Activated CD4-positive, alpha-beta T cell treated with anti-CD3 and anti-CD28 coated beads, Interleukin-2, amount 50 U/mL, for 4 hours (primary cell): Measurements from ENCODE around the gene FBXL17.

Experiments
- DNase-seq, 2 experiments: peaks; one replicate each; pipeline ENCODE4 v3.0.0-alpha.2; 2020

FBXL17 gene

GRCh38 chr5:108145351-108145750 lies 236.5 kb downstream of the FBXL17 start:
- no peak for DNase-seq

DNA sequence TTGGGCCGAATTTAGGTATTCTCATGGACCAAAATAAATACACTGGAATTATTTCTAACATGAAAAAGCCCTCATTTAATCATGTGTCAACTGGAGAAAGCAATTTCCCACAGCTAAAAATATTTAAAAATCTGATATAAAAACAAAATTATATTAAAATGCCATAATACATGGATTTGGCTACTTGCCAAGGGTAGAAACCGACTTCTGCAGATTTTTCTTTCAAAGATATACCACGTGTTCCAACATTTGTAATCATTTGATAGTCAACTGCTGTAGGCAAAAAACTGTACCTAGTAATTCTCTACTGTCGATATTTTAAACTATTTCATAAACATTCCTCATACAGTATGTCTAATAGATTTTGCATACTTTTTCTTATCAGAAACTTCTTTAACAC lies 237.6 kb downstream of the FBXL17 start:
- no peak for DNase-seq

- DNase-seq: no peak
Observed at GRCh38 chr5:108143581-108143980, 238.3 kb downstream of the FBXL17 start.

- no peak for DNase-seq
Observed at GRCh38 chr5:108141676-108142075, 240.2 kb downstream of the FBXL17 start.

DNA sequence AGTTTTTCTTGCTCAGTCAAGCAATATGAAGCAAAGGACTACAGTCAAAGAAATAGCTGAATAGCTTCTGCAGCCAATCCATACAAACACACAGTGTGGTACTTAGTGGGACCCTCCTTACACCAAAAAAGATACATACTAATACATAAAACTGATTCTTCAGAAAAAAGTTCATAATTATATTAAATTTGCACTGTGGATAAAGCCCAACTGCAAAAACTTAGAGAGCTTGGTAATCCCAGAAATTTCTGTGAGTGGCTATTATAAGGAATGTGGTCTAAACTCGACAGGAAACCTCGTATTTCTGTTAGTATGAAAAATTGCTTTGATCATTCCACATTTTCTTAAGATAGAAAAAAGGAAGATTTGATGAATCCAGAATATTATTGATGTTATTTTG lies 245.4 kb downstream of the FBXL17 start:
- no peak for DNase-seq

DNA sequence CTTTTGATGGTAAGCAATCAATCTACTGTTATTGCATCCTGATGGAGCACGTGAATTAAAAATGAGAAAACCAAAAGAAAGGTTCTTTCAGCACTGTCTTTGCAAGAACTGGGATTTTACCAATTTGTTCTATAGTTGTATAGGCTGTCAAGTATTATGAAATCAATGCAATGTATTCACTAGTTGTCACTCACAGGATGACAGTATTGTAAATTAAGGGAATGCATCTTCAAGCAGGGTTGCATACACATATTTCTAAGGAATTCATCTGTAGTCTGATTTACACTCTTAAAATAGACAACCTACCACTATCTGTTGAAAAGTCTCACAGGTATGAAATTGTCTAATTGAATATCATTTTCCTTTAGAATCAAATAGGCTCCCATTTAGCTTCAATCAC lies 252.8 kb downstream of the FBXL17 start:
- no peak for DNase-seq

DNA sequence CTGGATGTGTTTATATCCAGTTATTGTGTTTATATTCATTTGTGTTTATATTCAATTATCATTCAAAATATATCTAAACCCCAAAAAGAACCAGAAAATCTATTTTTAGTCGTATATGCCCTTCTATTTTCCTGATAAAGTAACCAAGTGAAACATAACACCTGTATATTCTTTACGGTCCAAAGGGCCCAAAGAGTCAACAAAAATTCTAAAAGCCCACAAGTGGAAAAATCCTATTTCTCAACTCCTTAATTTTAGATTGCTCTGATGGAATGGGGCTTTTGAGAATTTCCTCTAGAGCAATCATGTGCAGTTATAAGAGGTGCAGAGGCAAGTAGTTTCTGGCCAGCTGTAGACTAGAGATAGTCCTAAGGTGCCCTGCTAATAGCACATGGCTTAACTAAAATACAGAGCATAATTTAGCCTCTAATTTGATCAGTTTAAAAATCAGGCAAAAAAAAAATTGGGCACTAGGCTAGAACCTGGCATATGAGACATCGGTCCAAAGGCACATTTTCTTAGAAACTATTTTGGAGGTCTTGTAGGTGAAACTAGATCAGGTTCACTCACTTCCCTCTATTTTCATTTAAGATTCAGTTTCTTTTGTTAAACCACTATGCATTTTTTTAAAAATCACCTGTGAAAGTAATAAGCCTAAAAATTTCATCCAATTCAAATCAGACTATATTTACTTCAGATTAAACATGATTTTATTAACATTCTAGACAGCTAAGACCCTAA lies 256.0 kb downstream of the FBXL17 start:
- no peak for DNase-seq

DNA sequence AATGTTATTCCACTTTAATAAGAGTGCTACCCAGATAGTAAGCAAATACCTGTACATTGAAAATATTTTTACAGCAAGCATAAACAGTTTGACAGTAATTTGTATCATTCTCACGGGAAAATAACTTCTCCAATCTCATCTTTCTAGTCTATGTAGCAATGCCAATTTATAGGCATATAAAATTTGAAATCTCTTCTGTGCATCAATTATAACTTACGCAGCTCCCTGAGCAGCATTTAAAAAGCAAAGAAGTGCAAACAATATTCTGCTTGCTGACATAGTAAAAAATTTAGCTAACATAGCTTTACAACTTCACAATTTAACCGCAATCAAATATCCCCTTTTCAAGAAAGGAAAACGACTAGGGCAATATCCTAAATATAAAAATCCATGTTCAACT lies 257.3 kb downstream of the FBXL17 start:
- no peak for DNase-seq

DNA sequence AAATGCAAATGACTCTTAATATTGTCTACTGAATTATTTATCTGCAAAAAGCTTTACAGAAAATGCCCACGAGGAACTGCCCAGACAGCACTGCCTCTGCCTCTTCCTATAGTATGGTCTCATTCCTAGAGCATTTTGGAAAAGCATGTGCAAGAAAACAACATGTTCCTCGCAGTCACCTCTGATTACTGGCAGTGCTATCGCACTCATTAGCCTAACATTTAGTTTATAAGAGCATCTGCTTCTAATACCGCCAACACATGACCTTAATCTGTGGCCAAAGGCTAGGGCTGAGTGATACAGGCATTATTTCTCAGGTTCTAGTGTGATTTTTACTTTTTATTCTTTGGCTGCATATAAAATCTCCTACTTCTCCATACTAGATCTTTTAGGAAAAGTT lies 259.2 kb downstream of the FBXL17 start:
- DNase-seq: no peak

- no peak for DNase-seq
Observed at GRCh38 chr5:108118813-108119514, 262.9 kb downstream of the FBXL17 start.

DNA sequence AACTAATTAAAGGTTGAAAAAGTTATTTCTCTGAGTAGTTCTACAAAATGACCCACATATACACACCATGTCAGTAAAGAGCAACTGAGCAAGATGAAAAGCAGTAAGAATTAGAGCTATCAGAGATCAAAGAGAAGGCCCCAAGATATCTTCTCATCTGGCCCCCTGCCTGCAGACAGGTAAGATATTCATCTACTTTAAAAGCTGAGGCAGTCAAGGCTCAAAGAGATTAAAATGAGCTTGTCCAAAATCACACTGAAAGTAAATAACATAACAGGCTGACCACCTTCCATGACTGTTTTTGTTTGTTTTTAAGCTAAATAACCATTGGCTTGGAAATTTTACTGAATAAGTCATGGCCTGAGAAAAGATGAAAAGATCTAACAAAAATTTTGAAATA lies 266.2 kb downstream of the FBXL17 start:
- DNase-seq: no peak

DNA sequence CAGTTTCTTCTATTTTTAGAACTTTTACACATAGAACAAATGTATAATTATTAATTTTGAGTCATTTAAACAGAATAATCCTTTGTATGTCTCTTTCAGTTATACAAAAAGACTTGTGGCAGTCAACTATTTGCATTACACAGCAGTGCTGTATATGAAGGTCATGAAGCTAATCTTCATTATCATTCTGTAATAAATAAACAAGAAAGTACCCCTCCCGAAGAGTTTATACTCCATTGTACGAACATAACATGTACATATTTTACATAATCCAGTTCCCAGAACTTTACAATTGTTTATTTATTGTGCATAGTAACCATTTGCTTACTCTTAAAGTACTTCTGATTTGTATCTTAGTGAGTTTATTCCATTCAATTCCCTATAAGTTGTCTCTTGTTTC lies 267.9 kb downstream of the FBXL17 start:
- DNase-seq: no peak

GRCh38 chr5:108111736-108112135 lies 270.2 kb downstream of the FBXL17 start:
- no peak for DNase-seq

GRCh38 chr5:108109059-108109458 lies 272.8 kb downstream of the FBXL17 start:
- no peak for DNase-seq

DNA sequence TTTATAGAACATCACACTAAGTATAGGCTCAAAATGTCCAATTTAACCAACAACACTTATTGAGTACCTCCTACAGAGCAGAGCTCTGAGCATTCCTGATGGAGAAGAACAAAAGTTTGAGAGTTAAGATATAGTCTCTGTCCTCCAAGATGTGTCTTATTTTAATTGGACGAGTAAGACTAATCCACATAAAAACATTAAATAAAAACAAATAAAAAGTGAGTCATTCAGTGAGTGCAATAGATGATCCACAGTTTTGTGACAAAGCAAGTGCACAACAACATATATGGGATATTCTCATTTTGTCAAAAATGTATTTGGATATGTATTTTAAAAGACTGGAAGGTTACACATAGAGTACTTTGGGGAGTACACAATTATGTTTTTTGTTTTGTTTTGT lies 277.4 kb downstream of the FBXL17 start:
- DNase-seq: no peak

GRCh38 chr5:108102463-108102862 lies 279.4 kb downstream of the FBXL17 start:
- DNase-seq: no peak

DNA sequence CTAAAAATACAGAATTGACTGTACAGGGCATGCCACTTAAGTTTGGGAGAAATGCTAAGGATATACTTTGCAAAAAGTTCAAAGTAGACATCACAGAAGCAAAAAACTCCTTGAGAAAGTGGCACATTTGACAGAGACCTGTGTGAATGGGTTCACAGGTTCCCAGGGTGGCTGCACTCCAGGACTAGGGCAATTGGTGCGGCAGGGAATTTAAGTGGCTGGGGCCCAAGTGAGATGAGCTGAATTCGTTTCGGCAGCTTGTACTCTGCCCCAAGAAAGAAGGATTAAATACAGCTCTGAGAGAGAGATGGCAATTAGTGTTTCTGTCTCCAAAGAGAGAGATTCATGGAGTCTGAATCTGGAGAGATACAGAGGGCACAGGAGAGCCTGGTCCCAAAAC lies 280.1 kb downstream of the FBXL17 start:
- no peak for DNase-seq

DNA sequence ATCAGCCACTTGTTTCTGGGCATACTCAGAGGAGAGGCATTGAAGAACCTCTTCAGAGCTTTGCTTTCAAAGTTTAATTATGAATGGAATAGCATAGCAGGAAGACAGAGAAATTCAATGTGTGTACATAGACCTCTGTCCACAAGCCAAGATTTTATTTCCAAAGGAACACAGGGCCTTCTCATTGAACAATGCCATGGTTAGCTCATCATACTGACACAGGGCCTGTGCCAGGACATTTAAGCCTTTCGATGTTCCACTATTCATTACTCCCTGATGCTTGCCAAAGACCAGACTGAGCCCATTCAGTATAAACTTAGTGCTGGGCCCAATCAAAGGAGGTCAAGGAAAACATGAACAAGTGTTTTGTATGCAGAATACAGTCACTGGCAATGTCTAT lies 280.8 kb downstream of the FBXL17 start:
- DNase-seq: no peak

GRCh38 chr5:108094800-108095199 lies 287.1 kb downstream of the FBXL17 start:
- no peak for DNase-seq

- DNase-seq: no peak
Observed at GRCh38 chr5:108093186-108093585, 288.7 kb downstream of the FBXL17 start.

- DNase-seq: no peak
Observed at GRCh38 chr5:108090946-108091345, 291.0 kb downstream of the FBXL17 start.

- no peak for DNase-seq
Observed at GRCh38 chr5:108084105-108084504, 297.8 kb downstream of the FBXL17 start.

- DNase-seq: no peak
Observed at GRCh38 chr5:108083232-108083631, 298.7 kb downstream of the FBXL17 start.

DNA sequence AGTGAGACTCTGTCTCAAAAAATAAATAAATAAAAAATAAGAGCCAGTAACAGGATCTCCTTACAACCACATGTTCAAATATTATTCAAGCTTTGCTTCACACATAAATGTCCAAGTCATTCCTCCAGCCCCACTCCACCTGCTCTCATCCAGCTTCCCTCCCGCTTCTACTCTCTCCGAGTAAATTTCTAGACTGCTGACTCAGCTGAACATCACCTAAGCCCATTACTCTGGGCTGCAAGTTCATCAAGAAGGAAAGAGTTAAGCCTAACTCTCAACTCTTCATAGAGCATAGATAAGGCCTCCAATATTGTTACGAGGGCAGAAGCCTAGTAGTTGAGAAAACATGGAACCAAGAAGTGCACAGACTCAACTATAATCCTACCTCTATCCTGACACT lies 300.2 kb downstream of the FBXL17 start:
- no peak for DNase-seq

DNA sequence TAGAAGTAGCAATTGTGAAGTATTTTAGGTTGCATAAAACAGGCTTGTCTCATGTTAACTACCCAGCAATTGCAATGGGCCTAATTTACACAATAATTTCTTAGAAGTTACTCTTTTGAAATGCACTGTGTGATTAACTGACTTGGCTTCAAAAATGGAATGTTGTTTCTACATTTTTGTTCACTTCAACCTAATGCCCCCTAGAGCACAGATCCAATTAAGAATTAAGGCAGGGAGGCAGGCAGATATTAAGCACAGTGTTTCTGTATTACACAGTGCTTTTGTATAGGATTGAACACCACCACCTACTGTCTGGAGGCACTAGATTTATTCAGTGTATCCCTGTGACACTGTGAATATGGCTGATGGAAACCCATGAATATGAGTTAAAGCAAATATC lies 302.1 kb downstream of the FBXL17 start:
- DNase-seq: no peak
